HL-60/S4 (cell line): Measurements from ENCODE around the gene MGAT5B.

ENCODE experiments used
- in situ Hi-C: fragments of 300-500 bp; cut with MboI; formaldehyde crosslinking; loops from 2 replicates; pipeline ENCODE4 v1.14.3; 2022; ENCODE audit warnings: low sequenced_read_pairs

Gene MGAT5B

DNA sequence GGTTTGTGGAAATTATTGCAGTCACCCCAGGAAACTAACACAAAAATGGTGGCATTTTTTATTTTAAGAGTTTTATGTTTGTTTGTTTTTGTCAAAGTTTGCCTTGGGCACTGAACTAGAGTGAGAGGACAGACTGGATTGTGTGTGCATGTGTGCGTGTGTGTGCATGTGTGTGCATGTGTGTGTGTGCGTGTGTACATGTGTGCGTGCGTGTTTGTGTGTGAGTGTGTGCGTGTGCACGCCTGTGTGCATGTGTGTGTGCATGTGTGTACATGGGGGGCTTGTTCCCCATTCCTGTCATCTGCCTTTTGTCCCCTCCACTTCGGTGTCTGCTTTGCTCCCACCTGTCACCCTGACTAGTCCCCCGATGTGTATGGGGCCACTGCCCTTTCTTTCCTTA, 32.5 kb downstream of the MGAT5B start:
- in situ Hi-C loops, result no loop called here

DNA sequence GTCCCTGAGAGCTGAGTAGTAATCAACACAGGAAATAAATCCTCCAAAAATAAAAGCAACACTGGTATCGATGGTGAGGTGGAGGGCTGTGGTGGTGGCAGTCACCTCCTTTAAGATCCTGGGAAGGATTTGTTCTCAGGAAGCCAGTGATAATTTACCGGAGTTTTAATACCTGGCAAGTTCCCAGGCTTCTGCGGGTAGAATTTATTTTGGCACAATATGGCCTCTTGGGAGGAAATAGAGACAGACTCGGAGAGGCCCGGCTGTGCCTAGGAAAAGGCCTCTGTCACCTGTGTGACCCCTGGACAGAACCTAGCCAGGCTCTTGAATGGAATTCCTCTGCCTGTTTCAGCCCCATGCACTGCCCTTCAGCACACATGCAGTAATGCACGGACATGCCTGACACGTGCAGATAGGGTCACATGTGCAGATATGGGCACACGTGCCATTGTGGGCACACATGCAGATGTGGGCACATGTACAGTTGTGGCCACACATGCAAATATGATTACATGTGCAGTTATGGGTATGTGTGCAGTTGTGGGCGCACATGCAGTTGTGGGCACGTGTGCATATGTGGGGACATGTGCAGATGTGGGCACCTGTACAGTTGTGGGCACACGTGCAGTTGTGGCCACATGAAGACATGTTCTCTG, 33.5 kb downstream of the MGAT5B start:
- in situ Hi-C loops, result no loop called here

DNA sequence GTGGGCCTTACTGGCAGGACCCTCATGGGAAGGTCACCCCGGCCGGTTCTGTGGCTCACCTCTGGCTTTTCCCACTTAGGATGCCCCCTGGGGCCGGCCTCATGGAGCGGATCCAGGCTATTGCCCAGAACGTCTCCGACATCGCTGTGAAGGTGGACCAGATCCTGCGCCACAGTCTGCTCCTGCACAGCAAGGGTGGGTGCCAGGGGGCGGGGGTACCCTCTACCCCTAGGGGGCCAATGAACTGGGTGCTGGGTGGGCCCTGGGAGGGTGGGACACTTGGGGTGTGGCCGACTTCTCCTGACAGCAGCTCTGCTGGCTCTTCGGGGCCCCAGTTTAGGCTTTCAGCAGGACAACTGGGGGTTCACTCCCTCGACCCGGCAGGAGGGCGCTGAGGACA, 34.3 kb downstream of the MGAT5B start:
- in situ Hi-C loops, result no loop called here

DNA sequence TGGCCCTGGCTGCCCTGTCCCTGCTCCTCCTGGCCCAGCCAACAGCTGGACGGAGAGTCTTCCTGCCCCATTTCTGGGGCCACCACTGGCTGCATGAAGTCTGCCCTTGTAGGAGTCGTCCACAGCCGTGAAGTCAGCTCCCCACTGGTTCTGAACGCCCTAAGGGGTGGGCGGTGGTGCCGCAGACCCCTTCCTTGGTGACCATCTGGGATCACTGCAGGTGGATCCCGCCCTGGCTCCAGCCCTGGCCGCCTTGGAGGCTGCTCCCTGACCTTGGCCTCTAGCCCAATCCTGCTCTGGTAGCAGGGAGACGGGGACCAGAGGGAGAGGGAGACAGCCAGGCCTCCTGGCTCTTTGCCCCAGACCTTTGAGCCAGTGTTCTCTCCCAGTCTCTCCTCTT, 35.4 kb downstream of the MGAT5B start:
- in situ Hi-C loops, result no loop called here

DNA sequence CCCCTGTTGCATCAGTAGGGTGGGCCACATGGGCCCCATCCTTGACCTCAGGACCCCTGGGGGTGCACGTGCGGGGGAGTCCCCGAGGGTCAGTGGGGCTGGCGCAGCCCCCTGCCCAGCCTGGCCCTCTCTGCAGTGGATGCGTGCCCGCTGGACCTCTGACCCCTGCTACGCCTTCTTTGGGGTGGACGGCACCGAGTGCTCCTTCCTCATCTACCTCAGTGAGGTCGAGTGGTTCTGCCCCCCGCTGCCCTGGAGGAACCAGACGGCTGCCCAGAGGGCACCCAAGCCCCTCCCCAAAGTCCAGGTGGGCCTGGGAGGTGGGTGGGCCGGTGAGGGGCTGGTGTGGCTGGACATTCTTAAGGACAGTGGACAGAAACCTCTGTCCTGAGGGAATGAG, 35.9 kb downstream of the MGAT5B start:
- in situ Hi-C loops, result no loop called here

DNA sequence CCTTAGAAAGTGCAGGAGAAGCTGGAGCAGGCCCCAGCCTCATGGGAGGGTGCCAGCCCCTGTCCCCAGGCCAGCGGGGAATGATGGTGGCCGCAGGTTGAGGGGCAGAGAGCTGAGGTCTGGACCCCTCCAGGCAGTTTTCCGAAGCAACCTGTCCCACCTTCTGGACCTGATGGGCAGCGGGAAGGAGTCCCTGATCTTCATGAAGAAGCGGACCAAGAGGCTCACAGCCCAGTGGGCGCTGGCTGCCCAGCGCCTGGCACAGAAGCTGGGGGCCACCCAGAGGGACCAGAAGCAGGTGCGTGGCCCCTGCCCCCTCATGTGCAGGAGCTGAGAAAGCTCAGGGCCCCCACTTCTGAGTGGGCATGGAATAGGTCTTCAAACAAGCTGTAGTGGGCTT, 36.8 kb downstream of the MGAT5B start:
- in situ Hi-C loops, result no loop called here

GRCh38 chr17:76905836-76906235, 37.6 kb downstream of the MGAT5B start:
- in situ Hi-C loops, result no loop called here

DNA sequence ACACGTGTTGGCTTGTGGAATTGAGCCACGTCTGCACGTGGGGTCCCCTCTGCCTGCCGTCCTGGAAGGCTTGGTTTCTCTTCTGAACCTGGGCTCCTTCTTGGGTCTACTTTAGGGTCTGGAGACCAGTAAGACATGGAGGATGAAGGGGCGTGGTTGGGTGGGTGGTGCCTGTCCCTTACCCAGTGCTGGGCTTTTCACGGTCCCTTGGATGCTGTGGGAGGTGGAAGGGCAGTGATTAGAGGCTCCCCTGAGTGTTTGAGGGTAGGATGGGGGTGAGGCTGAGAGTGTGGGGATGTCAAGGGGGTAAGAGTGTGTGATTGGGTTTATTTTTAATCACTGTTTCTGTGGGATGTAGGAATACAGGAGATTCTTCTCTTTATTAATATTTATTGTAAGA, 38.3 kb downstream of the MGAT5B start:
- in situ Hi-C loops, result no loop called here

DNA sequence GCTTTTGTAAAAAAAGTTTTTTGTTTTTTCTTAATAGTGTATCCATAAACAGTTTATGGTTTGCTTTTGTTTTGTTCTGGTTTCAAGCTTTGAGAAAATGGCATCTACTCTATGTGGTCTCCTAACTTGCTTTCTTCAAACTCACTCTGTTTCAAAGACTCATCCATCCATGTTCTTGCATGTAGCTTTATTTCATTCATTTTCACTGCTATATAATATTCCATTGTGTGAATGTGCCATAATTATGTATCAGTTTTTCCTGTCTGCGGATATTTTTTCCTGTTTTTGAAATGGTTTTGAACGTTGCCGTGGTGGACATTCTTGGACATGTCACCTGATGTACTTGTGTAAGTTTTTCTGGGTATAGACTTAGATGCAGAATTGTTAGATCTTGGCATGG, 39.1 kb downstream of the MGAT5B start:
- in situ Hi-C loops, result no loop called here

GRCh38 chr17:76909971-76910760, 42.0 kb downstream of the MGAT5B start:
- in situ Hi-C loops, result no loop called here

- in situ Hi-C loops, result no loop called here
Measured at GRCh38 chr17:76911299-76912017, 43.3 kb downstream of the MGAT5B start.

DNA sequence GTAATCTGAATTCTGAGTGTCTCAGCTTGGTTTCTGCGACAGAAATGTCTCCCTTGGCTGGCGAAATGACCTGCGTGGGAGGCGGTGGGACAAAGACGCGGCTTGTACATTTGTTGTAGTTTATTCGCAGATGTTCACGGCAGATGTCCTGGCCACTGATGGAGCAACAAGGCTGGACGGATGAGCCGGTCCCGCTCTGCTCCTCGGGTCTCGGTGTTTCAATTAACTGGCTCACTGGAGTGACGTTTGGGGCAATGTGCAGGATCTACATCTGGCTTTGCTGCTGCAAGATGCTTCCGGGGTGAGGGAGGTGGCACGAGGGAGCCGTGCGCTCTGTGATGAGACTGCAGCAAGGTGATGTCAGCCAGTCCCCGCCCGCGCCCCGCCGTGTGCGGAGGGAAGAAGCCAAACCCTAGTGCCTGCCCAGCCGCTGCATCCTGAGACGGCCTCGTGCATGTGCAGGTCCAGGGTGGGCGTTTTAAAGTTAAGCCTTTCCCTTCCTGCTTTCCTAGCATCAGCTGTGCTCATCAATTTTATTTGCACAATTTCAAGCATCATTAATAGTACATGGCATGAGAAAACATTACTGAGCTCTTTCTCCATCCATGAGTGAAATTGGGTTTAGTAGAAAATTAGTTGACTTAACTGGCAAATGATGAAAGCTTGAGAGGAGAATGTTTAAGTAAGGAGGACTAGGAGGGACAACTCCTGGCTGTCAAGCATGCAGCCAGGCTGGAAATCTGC, 44.4 kb downstream of the MGAT5B start:
- in situ Hi-C loops, result no loop called here

DNA sequence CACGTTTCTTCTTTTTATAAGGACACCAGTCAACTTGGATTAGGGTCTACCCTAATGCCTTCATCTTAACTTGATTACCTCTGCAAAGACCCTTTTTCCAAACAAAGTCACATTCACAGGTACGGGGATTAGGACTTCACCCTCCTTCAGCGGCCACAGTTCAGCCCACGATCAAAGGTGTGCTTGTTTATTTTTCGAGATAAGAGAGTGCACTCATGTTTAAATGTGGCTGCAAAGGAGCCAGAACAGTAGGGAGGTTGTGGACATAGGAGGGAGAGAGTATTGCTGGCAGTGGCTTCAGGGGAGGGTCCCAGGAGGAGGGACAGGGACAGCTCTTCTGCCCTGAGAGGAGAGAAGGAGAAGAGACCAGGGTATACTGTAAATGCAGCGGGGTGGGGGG, 46.7 kb downstream of the MGAT5B start:
- in situ Hi-C loops, result no loop called here

GRCh38 chr17:76915840-76916510, 47.8 kb downstream of the MGAT5B start:
- in situ Hi-C loops, result no loop called here

DNA sequence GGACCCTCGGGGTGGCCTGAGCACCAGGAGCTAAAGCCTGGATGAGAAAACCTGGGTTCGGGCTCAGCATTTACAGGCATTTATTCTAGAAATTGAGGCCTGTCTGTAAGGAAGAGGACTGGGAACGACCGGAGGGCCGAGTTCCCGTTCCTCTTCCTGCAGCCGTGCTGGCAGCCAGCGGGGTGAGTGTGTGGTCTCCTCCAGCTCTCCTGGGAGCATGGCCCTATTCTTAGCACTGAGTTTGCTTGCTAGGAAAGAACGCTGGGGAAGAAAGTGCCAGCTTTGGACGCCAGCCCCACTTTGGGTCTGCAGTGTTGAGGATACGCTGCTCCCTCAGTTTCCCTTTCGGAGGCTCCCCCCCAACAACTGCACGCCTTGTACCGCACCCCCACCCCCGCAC, 49.6 kb downstream of the MGAT5B start:
- in situ Hi-C loops, result no loop called here

GRCh38 chr17:76918811-76919210, 50.6 kb downstream of the MGAT5B start:
- in situ Hi-C loops, result no loop called here

- in situ Hi-C loops, result no loop called here
Measured at GRCh38 chr17:76920364-76921139, 52.3 kb downstream of the MGAT5B start.

DNA sequence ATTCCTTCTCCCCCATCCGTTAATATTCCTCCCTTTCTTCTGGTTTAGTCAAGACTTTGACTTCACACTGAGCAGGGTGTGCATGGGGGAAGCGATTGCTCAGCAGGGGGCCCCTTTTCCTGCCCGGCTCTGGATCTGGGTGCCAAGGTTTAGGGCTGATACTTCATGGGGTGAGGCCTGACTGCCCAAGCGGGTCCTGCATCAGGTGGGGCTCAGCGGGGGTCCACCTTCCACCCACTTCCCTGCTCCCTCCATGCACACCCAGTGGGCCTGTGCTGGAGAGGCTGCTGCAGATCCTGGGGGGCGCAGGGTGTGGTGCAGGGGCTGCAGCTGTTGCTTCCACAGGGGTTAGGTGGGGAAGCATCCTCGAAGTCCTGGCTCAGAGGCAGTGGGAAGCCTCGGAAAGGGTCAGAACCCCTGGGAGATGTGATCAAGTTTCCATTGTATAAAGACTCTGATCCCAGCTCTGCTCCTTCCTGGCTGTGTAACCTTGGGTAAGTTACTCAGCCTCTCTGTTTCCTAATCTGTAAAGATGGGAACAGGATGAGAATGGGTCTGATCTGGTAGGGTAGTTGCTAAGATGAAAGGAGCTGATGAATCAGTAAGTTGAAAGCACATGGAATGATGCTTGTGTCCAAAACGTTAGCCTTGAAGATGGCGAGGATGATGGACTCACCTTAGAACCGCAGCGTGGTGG, 53.3 kb downstream of the MGAT5B start:
- in situ Hi-C loops, result no loop called here

GRCh38 chr17:76922084-76922483, 53.9 kb downstream of the MGAT5B start:
- in situ Hi-C loops, result no loop called here
